ENCODE results near the gene LYG1. TPM values are rescaled to one million over a fixed set of nuclear protein-coding genes. Genes with fewer than 3 reads are reported as not detected.

LYG1 gene
- total and polyA plus RNA-seq, 9 of the 15 experiments (the other 6 are each of a cell fraction or from before 2014, with no cell fraction given): 0.64 to 2.6 (median 1.2) TPM

- TF ChIP-seq, protein P1, sequence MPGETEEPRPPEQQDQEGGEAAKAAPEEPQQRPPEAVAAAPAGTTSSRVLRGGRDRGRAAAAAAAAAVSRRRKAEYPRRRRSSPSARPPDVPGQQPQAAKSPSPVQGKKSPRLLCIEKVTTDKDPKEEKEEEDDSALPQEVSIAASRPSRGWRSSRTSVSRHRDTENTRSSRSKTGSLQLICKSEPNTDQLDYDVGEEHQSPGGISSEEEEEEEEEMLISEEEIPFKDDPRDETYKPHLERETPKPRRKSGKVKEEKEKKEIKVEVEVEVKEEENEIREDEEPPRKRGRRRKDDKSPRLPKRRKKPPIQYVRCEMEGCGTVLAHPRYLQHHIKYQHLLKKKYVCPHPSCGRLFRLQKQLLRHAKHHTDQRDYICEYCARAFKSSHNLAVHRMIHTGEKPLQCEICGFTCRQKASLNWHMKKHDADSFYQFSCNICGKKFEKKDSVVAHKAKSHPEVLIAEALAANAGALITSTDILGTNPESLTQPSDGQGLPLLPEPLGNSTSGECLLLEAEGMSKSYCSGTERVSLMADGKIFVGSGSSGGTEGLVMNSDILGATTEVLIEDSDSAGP (CRISPR knock-in tag; IDR thresholded peaks at IDR 0.05): no peak
- no peak for TF ChIP-seq HDAC1 (IDR thresholded peaks at IDR 0.05)
Measured at GRCh38 chr2:99299580-99299979, 1.4 kb downstream of the LYG1 start (continued).

- no peaks in the 10 kb centered on the region for H4K20me1 ChIP-seq (replicated peaks; ENCODE audit: control insufficient read depth, insufficient read depth, low read length)
- H3K27ac ChIP-seq (ENCODE audit: extremely low read depth, low read depth, low read length): no peak overlapping the region
- intact Hi-C loops (cut with micrococcal nuclease): no loop called here
- in situ Hi-C loops (cut with MboI): no loop called here
- ChIA-PET POLR2A (interaction anchor here (0.7 kb wide), 1 partner anchor 21 kb away, joined by 3 read pairs; no protein-coding TSS in a partner anchor), CTCF (ENCODE audit: low intra/inter-chr PET ratio) (no interaction called here)
- H3K4me1 ChIP-seq (replicated peaks in 1 of 2; ENCODE audit: control insufficient read depth in 2 of 2, insufficient read depth in 2 of 2, low read length in 2 of 2): no peaks in the 10 kb centered on the region
- no peak for DNase-seq (ENCODE audit: extremely low read depth in 1 of 4, low spot score in 3 of 4)
- H3K9me3 ChIP-seq (replicated peaks; ENCODE audit: control insufficient read depth, insufficient read depth, low read depth, low read length): no peaks in the 10 kb centered on the region
- no peak overlapping the region for H3K4me3 ChIP-seq
- H3K4me2 ChIP-seq (ENCODE audit: insufficient read depth, low read length): no peak overlapping the region
- no peak overlapping the region for H3K9ac ChIP-seq (ENCODE audit: insufficient read depth in 1 of 2, low read depth in 2 of 2, low read length in 2 of 2)
- H2AFZ ChIP-seq (ENCODE audit: low read depth, low read length): no peak overlapping the region
- 40% methylated on average over 2 of the region's 2 CpGs for WGBS (ENCODE audit: insufficient coverage, low coverage, missing lambda C conversion rate)
- no peaks in the 10 kb centered on the region for H3K9me1 ChIP-seq (ENCODE audit: control insufficient read depth, insufficient read depth, low read length)
- no peak for TF ChIP-seq SREBF1 (IDR thresholded peaks at IDR 0.05; ENCODE audit: borderline replicate concordance, low read depth, low read length)
- TF ChIP-seq U2AF1 (optimal IDR thresholded peaks at IDR 0.05; ENCODE audit: low read depth, low read length): no peak
- no peak for TF ChIP-seq CREM (IDR thresholded peaks at IDR 0.05; ENCODE audit: low read depth)
- TF ChIP-seq SLC30A9 (CRISPR knock-in tag; IDR thresholded peaks at IDR 0.05): no peak
- TF ChIP-seq, protein P2, sequence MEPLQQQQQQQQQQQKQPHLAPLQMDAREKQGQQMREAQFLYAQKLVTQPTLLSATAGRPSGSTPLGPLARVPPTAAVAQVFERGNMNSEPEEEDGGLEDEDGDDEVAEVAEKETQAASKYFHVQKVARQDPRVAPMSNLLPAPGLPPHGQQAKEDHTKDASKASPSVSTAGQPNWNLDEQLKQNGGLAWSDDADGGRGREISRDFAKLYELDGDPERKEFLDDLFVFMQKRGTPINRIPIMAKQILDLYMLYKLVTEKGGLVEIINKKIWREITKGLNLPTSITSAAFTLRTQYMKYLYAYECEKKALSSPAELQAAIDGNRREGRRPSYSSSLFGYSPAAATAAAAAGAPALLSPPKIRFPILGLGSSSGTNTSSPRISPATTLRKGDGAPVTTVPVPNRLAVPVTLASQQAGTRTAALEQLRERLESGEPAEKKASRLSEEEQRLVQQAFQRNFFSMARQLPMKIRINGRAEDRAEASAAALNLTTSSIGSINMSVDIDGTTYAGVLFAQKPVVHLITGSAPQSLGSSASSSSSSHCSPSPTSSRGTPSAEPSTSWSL (CRISPR knock-in tag; IDR thresholded peaks at IDR 0.05; ENCODE audit: borderline replicate concordance): no peak
- TF ChIP-seq BRCA1 (IDR thresholded peaks at IDR 0.05): no peak
- no peak for TF ChIP-seq BRCA1 (CRISPR knock-in tag; IDR thresholded peaks at IDR 0.05)
- no peak for TF ChIP-seq CGGBP1 (CRISPR knock-in tag; IDR thresholded peaks at IDR 0.05)
- no peak for TF ChIP-seq DDX20 (tag; IDR thresholded peaks at IDR 0.05; ENCODE audit: low read depth)
- TF ChIP-seq NCOR1 (IDR thresholded peaks at IDR 0.05): no peak
- no peak for TF ChIP-seq ARID1B (IDR thresholded peaks at IDR 0.05)
- no peak for TF ChIP-seq KLF1 (tag; IDR thresholded peaks at IDR 0.05)
- TF ChIP-seq ZNF644 (tag; IDR thresholded peaks at IDR 0.05; ENCODE audit: low read depth): no peak
- no peak for TF ChIP-seq POLR3G (IDR thresholded peaks at IDR 0.05; ENCODE audit: extremely low read depth, insufficient read length, insufficient replicate concordance)
- TF ChIP-seq SRSF3 (IDR thresholded peaks at IDR 0.05; ENCODE audit: insufficient read depth, low read length): no peak
- TF ChIP-seq RUNX1 (IDR thresholded peaks at IDR 0.05; ENCODE audit: low read depth): no peak
- FAIRE-seq: no peak
- ATAC-seq: no peak
- no TSS peak for BruUV-seq (replicated peaks)
- H3K36me3 ChIP-seq (ENCODE audit: control insufficient read depth, insufficient read depth, low read length): 0 out of 3 replicates have a peak, but pooled peaks cover 4% of the 10 kb centered on the region
- H3K79me2 ChIP-seq (ENCODE audit: control insufficient read depth, insufficient read depth, low read length): no peaks in the 10 kb centered on the region
- H3K27me3 ChIP-seq (ENCODE audit: control insufficient read depth in 2 of 2, insufficient read depth in 2 of 2, low read length in 2 of 2): no peaks in the 10 kb centered on the region
Measured at GRCh38 chr2:99297994-99298393, 3.0 kb downstream of the LYG1 start.
